Heart left ventricle (tissue), 16 donors: ENCODE results near the gene NUDC. TPM values are rescaled to one million over a fixed set of nuclear protein-coding genes. Genes with fewer than 3 reads are reported as not detected.

Experiments
- ATAC-seq, 4 donors: fragments of 200-7000 bp; cut with Tn5 transposase; one replicate each; pipeline ENCODE4 v1.9.1; 2020 to 2022; ENCODE audit warnings: moderate library complexity in 4 of 4, mild to moderate bottlenecking in 3 of 4, moderate number of reproducible peaks in 1 of 4
- DNase-seq, 5 donors: peaks; one replicate each; pipeline ENCODE4 v3.0.0-alpha.2; 2020
- H3K27ac ChIP-seq, 12 donors: fragments of 200-600 bp; sonication (generic) in 4 of 12; one replicate each; pipeline versions ENCODE4 v1.5.0 to v1.8.0; 2016 to 2022; ENCODE audit warnings: mild to moderate bottlenecking in 2 of 12
- H3K27me3 ChIP-seq, 9 donors: fragments of 200-600 bp; sonication (generic) in 2 of 9; one replicate each; pipeline versions ENCODE4 v1.5.1 to v1.8.0; 2016 to 2022; ENCODE audit warnings: mild to moderate bottlenecking in 3 of 9
- H3K36me3 ChIP-seq, 9 donors: fragments of 200-600 bp; sonication (generic) in 2 of 9; one replicate each; pipeline versions ENCODE4 v1.5.0 to v1.8.0; 2018 to 2022; ENCODE audit warnings: mild to moderate bottlenecking in 2 of 9
- H3K4me1 ChIP-seq, 12 donors: fragments of 200-600 bp; sonication (generic) in 4 of 12; one replicate each; pipeline versions ENCODE4 v1.5.0 to v1.8.0; 2016 to 2022; ENCODE audit warnings: mild to moderate bottlenecking in 3 of 12
- H3K4me3 ChIP-seq, 12 donors: fragments of 200-600 bp; sonication (generic) in 4 of 12; one replicate each; pipeline versions ENCODE4 v1.5.0 to v1.8.0; 2017 to 2022; ENCODE audit warnings: mild to moderate bottlenecking in 9 of 12, moderate library complexity in 4 of 12
- H3K9me3 ChIP-seq, 12 donors: fragments of 200-600 bp; sonication (generic) in 4 of 12; one replicate each; pipeline versions ENCODE4 v1.5.0 to v1.8.0; 2016 to 2022; ENCODE audit warnings: mild to moderate bottlenecking in 1 of 12
- POLR2A ChIP-seq, 2 donors: fragments of 450-650 bp; IDR thresholded peaks; one replicate each; pipeline ENCODE4 v1.6.1; 2017; ENCODE audit warnings: antibody characterized with exemption in 2 of 2, mild to moderate bottlenecking in 2 of 2, moderate library complexity in 2 of 2
- WGBS, 4 donors: extraction: QIAGEN DNeasy Blood & Tissue Kit in 2 of 4; methylation state at CpG; one replicate each; pipeline versions ENCODE4 v1.1.5 to v1.1.7; 2013 to 2018; 5-methylcytosine and 5-hydroxymethylcytosine counted together
- intact Hi-C, 10 donors: fragments of 100-400 bp; cut with DNase I; formaldehyde crosslinking; loops; one replicate each; pipeline versions ENCODE4 v1.11.1 to v1.14.2; 2022
- polyA plus RNA-seq, 2 donors: library from polyadenylated mRNA; stranded (reverse); fragments of 200-250 nt; gene quantifications; one replicate each; pipeline ENCODE4 v1.2.3, GENCODE V29; 2013
- total RNA-seq, 9 donors: library from RNA; depleted of rRNA in 2 of 9; stranded (reverse); fragments of >200 nt in 2 of 9; fragmentation: NEBNext Ultra II Directional in 3 of 9; extraction: Animal tissue kit (Norgen Biotek cat#: 25700) in 3 of 9; gene quantifications; one replicate each; pipeline versions ENCODE4 v1.1.0 to v1.2.4, GENCODE V29; 2016 to 2023
- TF ChIP-seq, protein P1 (sequence below), 12 donors: fragments of 200-600 bp; sonication (generic) in 4 of 12; IDR thresholded peaks; one replicate each; pipeline versions ENCODE4 v1.5.0 to v1.8.0; 2018 to 2022; ENCODE audit warnings: antibody characterized with exemption in 12 of 12, mild to moderate bottlenecking in 5 of 12
- donor health status: ischemic (EF 13 %, LVEDD 7.1; RV severe dilation, severe dysfunction).
- donor health status: healthy with polysubstance abuse.
- donor health status: DM: no; HTN: yes; CAD: no.
- donor health status: DM: no; HTN: no; CAD: no.
- donor health status: ischemic (EF 25% LVEDD 6.9; RV normal size, moderate dysfunction).
- donor health status: ischemic (EF 25% LVEDD 5.7; RV mildly dilated, moderate dysfunction).
- donor health status: healthy.
- donor health status: DM: yes; HTN: yes; CAD: no.
- donor health status: ischemic (EF 35%, LVEDD 5.7; RV mildly dilated, moderate dysfunction).
- donor health status: nonischemic (EF 11% LVEDD 7.7; RV severe dilation, severe dysfunction).
- donor health status: DM: yes; HTN: yes; CAD: no.
- donor health status: PGD.
- donor health status: ischemic (EF 29% LVEDD 5.4; RV normal size, mild dysfunction).
- donor health status: nonischemic (EF 23%, LVEDD 6.1; RV moderate dilation, normal function).

Gene NUDC
- total and polyA plus RNA-seq, 11 donors: 53.6 to 99.6 (median 60.8) TPM

DNA sequence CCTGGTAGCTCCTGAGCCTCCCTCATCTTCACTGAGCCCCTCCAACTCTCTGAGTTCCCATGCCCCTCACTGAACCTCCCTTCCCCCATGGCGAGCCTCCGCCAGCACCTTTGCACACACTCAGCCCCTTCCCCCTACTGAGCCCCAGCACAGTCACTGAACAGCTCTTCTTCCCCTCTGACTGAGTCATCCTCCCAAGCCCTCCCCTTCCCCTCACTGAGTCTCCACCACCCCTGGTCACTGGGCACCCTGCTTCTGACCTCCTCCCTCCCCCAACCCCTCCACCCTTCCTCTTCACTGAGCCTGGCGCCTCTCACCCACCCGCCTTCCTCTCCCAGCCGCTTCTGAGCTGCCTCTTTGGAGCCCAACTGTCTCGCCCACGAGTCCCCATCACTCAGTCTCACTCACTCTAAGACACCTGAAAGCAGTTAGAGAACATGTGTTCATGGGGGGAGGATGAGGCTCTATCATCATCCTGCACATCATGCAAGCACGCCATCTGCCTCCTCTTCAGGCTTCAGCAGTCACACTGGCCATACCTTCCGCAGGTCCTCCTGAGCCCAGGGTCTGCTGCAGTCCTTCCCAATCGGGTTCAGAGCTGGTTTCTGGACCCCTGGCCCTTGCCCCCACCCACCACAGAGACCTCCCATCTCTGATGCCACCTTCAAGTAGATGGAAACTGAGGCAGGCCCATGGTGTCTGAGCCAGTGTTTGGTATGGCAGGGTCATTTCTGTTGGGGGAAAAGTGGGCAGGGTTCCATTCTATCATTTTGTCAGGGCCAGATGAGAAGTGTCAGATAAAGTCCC lies 70.0 kb downstream of the NUDC start:
- H3K4me3 ChIP-seq: no peak overlapping the region
- DNase-seq (peak in 2 of 5 donors; percentile 7 to 48), ATAC-seq (peak in 1 of 4 donors; percentile 6)
- H3K9me3 ChIP-seq: no peaks in the 10 kb centered on the region
- H3K27me3 ChIP-seq: peaks cover 0 to 42% (median 18%) of the 10 kb centered on the region in 9 donors
- no peaks in the 10 kb centered on the region for H3K36me3 ChIP-seq
- intact Hi-C loops: loop anchor here in 1 of 10 donors (10.0 kb wide), 1 partner anchor 53 kb away; no protein-coding TSS in a partner anchor
- 44 to 48% (median 47%) methylated on average over 10 of the region's 10 CpGs for WGBS, 4 donors
- TF ChIP-seq POLR2A (IDR thresholded peaks at IDR 0.05): no peak
- H3K27ac ChIP-seq: no peak overlapping the region
- peaks cover 0 to 31% (median 14%) of the 10 kb centered on the region in 12 donors for H3K4me1 ChIP-seq

DNA sequence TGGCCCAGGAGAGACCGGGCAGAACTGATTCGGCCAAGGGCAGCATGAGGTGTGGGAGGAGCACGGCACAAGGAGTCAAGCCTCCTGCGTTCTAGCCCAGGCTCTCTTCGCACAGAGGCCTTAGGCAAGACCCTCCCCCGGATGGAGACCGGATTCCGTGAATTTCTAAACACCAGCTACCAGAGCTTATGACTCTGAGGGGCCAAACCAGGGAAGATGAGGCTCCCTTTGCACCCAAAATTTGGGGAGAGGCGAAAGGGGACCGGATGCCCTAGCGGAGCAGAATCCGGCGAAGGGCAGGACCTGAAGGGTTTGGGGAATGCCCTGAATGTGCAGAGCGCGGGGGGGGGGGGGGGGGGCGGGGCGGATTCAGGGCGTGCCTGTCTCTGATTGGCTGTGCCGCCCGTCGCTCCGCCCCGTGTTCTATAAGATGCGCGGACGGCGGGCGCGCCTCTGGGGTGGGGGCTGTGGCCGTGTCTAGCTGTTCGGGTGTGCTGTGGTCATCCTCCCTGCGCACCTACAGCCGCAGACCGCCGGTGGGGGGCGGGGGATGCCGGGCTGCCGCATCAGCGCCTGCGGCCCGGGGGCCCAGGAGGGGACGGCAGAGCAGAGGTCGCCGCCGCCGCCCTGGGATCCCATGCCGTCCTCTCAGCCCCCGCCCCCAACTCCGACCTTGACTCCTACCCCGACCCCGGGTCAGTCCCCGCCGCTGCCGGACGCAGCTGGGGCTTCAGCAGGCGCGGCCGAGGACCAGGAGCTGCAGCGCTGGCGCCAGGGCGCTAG lies 71.9 kb downstream of the NUDC start, which contains the start of gene TRNP1:
TSS of gene TRNP1 (plus strand) at position 456 of the 783 bp plus-strand sequence. CDS start at position 551, 95 bp downstream.
- peak; percentile 60 to 86 (median 74) for DNase-seq
- H3K4me1 ChIP-seq: peaks cover 6 to 44% (median 25%) of the 10 kb centered on the region in 12 donors
- ATAC-seq: peak; percentile 53 to 75 (median 70)
- H3K9me3 ChIP-seq: no peaks in the 10 kb centered on the region
- peaks cover 0 to 41% (median 13%) of the 10 kb centered on the region in 9 donors for H3K27me3 ChIP-seq
- peak in 1 of 2 donors; percentile 50 for TF ChIP-seq POLR2A (IDR thresholded peaks at IDR 0.05)
- TF ChIP-seq, protein P1, sequence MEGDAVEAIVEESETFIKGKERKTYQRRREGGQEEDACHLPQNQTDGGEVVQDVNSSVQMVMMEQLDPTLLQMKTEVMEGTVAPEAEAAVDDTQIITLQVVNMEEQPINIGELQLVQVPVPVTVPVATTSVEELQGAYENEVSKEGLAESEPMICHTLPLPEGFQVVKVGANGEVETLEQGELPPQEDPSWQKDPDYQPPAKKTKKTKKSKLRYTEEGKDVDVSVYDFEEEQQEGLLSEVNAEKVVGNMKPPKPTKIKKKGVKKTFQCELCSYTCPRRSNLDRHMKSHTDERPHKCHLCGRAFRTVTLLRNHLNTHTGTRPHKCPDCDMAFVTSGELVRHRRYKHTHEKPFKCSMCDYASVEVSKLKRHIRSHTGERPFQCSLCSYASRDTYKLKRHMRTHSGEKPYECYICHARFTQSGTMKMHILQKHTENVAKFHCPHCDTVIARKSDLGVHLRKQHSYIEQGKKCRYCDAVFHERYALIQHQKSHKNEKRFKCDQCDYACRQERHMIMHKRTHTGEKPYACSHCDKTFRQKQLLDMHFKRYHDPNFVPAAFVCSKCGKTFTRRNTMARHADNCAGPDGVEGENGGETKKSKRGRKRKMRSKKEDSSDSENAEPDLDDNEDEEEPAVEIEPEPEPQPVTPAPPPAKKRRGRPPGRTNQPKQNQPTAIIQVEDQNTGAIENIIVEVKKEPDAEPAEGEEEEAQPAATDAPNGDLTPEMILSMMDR (IDR thresholded peaks at IDR 0.05): no peak
- WGBS, 4 donors: 0 to 1% (median 0%) methylated on average over 4 to 57 of the region's 61 CpGs
- peak within 1 kb of the TSS; percentile 62 to 92 (median 68) for H3K4me3 ChIP-seq
- peak within 1 kb of the TSS in 10 of 12 donors; percentile 46 to 79 (median 61) for H3K27ac ChIP-seq
- no peaks in the 10 kb centered on the region for H3K36me3 ChIP-seq
- intact Hi-C loops: loop anchor here in 1 of 10 donors (10.0 kb wide), 1 partner anchor 51 kb away; no protein-coding TSS in a partner anchor

DNA sequence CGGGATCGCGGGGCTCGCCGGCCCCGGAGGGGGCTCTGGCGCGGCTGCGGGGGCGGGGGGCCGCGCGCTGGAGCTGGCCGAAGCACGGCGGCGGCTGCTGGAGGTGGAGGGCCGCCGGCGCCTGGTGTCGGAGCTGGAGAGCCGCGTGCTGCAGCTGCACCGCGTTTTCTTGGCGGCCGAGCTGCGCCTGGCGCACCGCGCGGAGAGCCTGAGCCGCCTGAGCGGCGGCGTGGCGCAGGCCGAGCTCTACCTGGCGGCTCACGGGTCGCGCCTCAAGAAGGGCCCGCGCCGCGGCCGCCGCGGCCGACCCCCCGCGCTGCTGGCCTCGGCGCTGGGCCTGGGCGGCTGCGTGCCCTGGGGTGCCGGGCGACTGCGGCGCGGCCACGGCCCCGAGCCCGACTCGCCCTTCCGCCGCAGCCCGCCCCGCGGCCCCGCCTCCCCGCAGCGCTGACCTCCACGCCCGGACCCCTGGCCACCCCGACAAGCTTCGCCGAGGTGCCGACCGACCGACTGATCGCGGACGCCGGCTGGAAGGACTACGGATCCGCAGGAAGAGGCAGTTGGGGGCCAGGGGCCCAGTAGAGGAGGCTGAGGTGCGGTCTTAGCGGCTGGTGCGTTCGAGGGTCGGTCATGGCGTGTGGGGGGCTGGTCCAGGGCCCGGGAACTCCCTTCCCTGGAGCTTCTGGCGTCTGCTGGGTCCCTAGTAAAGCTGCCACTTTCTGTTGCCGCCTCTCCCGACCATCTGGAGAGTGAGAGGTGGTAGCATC lies 72.7 kb downstream of the NUDC start:
- no peak for TF ChIP-seq POLR2A (IDR thresholded peaks at IDR 0.05)
- TF ChIP-seq, protein P1 (IDR thresholded peaks at IDR 0.05): no peak
- ATAC-seq (peak in 2 of 4 donors; percentile 1 to 8), DNase-seq (peak in 1 of 5 donors; percentile 64)
- Histone ChIP-seq H3K4me1 (peaks cover 6 to 52% (median 33%) of the 10 kb centered on the region in 12 donors), H3K36me3 (no peaks in the 10 kb centered on the region), H3K27ac (peak overlapping the region in 10 of 12 donors; percentile 46 to 79 (median 61)), H3K4me3 (peak overlapping the region; percentile 62 to 92 (median 68)), H3K9me3 (no peaks in the 10 kb centered on the region), H3K27me3 (peaks cover 0 to 41% (median 13%) of the 10 kb centered on the region in 9 donors)
- intact Hi-C loops: loop anchor here in 1 of 10 donors (10.0 kb wide), 1 partner anchor 51 kb away; no protein-coding TSS in a partner anchor
- WGBS, 4 donors: 1 to 4% (median 1%) methylated on average over 26 to 97 of the region's 97 CpGs
